Body of pancreas (tissue), 4 donors: ENCODE measurements around the gene HEYL. TPM values are rescaled to one million over a fixed set of nuclear protein-coding genes. Genes with fewer than 3 reads are reported as not detected.

Experiments
- ATAC-seq: fragments of 150-250 bp; one replicate; pipeline ENCODE4 v1.9.1; 2016
- DNase-seq, 4 donors: peaks; one replicate each; pipeline ENCODE4 v3.0.0-alpha.2; 2019
- H3K27ac ChIP-seq, 4 donors: fragments of 200-600 bp; sonication (generic); 1 replicate in 3 of 4; 2 replicates in 1 of 4; pipeline versions ENCODE4 v1.5.1 to v1.6.1; 2016 to 2019; ENCODE audit warnings: mild to moderate bottlenecking in 1 of 4, mixed read lengths in 1 of 4, moderate library complexity in 1 of 4
- H3K27me3 ChIP-seq, 2 donors: fragments of 200-600 bp; sonication (generic); one replicate each; pipeline ENCODE4 v1.6.0; 2016; ENCODE audit warnings: mild to moderate bottlenecking in 1 of 2
- H3K36me3 ChIP-seq, 2 donors: fragments of 200-600 bp; sonication (generic); replicated peaks in 1 of 2; 2 replicates each; pipeline ENCODE4 v1.5.1; 2016; ENCODE audit warnings: low read depth in 2 of 2; ENCODE audit not compliant: insufficient read depth in 1 of 2
- H3K4me1 ChIP-seq: fragments of 200-600 bp; sonication (generic); one replicate; pipeline ENCODE4 v1.6.0; 2016
- H3K4me3 ChIP-seq, 2 donors: fragments of 200-600 bp; sonication (generic); 1 replicate in 1 of 2; 2 replicates in 1 of 2; pipeline ENCODE4 v1.5.1; 2016 to 2019
- H3K9me3 ChIP-seq, 3 donors: fragments of 200-600 bp; sonication (generic); 1 replicate in 2 of 3; 2 replicates in 1 of 3; pipeline ENCODE4 v1.5.1; 2016
- POLR2A ChIP-seq, 3 donors: fragments of 450-650 bp; IDR thresholded peaks; one replicate each; pipeline ENCODE4 v1.6.1; 2016; ENCODE audit warnings: antibody characterized with exemption in 3 of 3, mild to moderate bottlenecking in 2 of 3
- WGBS, 2 donors: methylation state at CpG; one replicate each; pipeline ENCODE4 v1.1.5; 2017; 5-methylcytosine and 5-hydroxymethylcytosine counted together
- intact Hi-C: fragments of 100-400 bp; cut with DNase I; formaldehyde crosslinking; loops from one replicate; pipeline ENCODE4 v1.15.1; 2023
- total RNA-seq, 2 donors: library from RNA; depleted of rRNA; stranded (reverse); fragments of >200 nt; gene quantifications; one replicate each; pipeline ENCODE4 v1.1.0, GENCODE V29; 2016
- TF ChIP-seq, protein P1 (sequence below), 7 experiments: fragments of 450-650 bp in 4 of 7; fragments of 200-600 bp in 3 of 7; sonication (generic) in 3 of 7; IDR thresholded peaks; one replicate each; pipeline ENCODE4 v1.5.1; 2016 to 2019; ENCODE audit warnings: antibody characterized with exemption in 7 of 7

The HEYL gene
- total RNA-seq: 10 to 100 TPM; 33.6 to 33.7 TPM

DNA sequence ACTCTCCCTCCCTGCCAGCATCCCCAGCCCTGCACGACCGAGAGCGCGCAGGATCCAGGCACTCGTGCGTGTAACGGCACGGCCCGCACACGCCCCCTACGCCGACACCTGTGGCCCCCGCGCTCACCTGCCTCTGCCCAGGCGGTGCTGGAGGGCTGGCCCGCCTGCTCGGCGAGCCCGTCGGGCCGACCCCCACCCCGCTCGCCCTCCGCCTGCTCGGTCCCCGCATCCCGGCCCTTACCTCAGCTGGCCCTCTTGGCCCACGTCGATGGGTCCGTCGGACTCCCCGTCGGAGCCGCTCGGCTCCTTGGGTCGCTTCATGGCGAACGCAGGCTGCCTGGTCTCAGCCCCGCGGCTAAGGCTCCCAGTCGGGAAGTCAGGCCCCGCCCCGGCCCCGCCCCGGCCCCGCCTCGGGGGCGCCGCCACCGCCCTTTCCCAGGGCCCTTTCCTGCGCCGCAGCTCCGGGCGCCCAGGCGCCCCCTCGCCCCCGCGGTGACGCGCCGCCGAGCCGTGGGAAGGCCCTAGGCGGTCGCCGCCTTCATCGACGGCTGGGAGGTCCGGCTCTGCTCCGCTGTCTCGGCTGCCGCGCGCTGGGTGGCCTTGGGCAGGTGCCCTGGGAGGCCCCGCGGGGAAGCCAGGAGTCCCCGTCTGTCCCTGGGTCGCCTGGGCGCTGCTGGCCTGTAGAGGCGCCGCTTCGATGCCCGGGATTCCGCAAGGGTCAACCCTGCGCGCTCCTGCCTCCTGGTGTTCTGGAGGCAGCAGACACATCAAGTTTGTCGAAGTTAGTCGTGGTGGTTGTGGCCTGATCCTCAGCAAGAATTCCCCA is at the start of gene HEYL:
Gene HEYL, minus strand, starts transcription at position 339 of the 826 bp plus-strand sequence. Its CDS starts 18 bp downstream, at position 321.
- H3K27ac ChIP-seq: peak within 1 kb of the TSS; percentile 78 to 90 (median 87)
- ATAC-seq (peak; percentile 85), DNase-seq (peak; percentile 87 to 92 (median 92))

DNA sequence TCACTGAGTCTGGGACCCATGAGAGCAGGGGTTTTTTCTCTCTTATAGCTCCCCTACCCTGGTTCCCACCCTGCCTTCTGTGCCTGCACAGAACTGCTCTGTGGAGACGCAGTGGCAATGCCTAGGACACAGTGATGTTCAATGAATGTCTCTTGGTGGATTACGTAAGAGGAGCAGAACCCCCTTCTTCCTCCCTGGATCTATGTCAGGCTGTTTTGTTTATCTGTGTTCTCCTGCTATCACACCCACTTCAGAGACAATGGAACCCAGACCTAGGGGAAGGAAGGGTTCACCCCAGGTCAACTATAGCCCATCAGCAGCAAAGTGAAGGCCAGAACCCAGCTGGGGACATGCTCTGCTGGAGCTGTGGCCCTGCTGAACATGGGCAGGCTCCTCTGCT is 49.8 kb upstream of the HEYL start:
- peaks cover 0 to 4% of the 10 kb centered on the region in 2 donors for H3K27me3 ChIP-seq
- no peak overlapping the region for H3K4me3 ChIP-seq
- no peak for ATAC-seq
- TF ChIP-seq POLR2A (IDR thresholded peaks at IDR 0.05): no peak
- TF ChIP-seq, protein P1, sequence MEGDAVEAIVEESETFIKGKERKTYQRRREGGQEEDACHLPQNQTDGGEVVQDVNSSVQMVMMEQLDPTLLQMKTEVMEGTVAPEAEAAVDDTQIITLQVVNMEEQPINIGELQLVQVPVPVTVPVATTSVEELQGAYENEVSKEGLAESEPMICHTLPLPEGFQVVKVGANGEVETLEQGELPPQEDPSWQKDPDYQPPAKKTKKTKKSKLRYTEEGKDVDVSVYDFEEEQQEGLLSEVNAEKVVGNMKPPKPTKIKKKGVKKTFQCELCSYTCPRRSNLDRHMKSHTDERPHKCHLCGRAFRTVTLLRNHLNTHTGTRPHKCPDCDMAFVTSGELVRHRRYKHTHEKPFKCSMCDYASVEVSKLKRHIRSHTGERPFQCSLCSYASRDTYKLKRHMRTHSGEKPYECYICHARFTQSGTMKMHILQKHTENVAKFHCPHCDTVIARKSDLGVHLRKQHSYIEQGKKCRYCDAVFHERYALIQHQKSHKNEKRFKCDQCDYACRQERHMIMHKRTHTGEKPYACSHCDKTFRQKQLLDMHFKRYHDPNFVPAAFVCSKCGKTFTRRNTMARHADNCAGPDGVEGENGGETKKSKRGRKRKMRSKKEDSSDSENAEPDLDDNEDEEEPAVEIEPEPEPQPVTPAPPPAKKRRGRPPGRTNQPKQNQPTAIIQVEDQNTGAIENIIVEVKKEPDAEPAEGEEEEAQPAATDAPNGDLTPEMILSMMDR (IDR thresholded peaks at IDR 0.05): no peak
- peaks cover 29% of the 10 kb centered on the region for H3K4me1 ChIP-seq
- DNase-seq: no peak
- H3K27ac ChIP-seq: no peak overlapping the region
- 76 to 88% methylated on average over 2 of the region's 2 CpGs for WGBS, 2 donors
- intact Hi-C loops: no loop called here
- H3K36me3 ChIP-seq: no peaks in the 10 kb centered on the region
- no peaks in the 10 kb centered on the region for H3K9me3 ChIP-seq

More for the DNA sequence above, at the start of gene HEYL:
- no peaks in the 10 kb centered on the region for H3K36me3 ChIP-seq
- TF ChIP-seq POLR2A (IDR thresholded peaks at IDR 0.05): peak; percentile 67 to 78 (median 76)
- TF ChIP-seq, protein P1 (IDR thresholded peaks at IDR 0.05): peak; percentile 38 to 80 (median 77)
- peaks cover 58% of the 10 kb centered on the region for H3K4me1 ChIP-seq
- peak within 1 kb of the TSS; percentile 59 to 75 for H3K4me3 ChIP-seq
- no peaks in the 10 kb centered on the region for H3K9me3 ChIP-seq
- H3K27me3 ChIP-seq: no peaks in the 10 kb centered on the region
- intact Hi-C loops: no loop called here
- 3 to 25% methylated on average over 22 to 59 of the region's 88 CpGs for WGBS, 2 donors

DNA sequence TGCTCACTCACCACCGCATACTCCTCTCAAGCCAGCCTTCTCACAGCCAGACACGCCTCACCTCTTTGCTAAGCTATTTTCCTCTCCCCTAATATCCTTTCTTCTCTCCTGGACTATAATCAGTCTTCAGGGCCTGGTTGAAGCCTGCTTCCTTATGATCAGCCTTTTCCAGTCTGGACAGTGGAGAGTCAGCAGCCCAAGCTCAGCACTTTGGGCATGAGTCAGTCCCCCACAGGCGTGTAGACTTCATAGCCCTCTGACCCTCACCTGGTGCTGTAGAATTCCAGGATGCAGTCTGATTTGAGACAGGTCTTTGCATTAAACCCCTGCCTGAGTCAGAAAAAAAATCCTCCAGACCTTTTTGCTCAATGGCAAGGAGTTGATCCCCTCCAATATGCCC is 49.3 kb upstream of the HEYL start:
- Histone ChIP-seq H3K4me1 (peaks cover 29% of the 10 kb centered on the region), H3K36me3 (no peaks in the 10 kb centered on the region), H3K27ac (no peak overlapping the region), H3K27me3 (peaks cover 0 to 4% of the 10 kb centered on the region in 2 donors), H3K9me3 (no peaks in the 10 kb centered on the region), H3K4me3 (no peak overlapping the region)
- ATAC-seq (no peak), DNase-seq (no peak)
- intact Hi-C loops: no loop called here
- TF ChIP-seq POLR2A (IDR thresholded peaks at IDR 0.05): no peak
- TF ChIP-seq, protein P1 (IDR thresholded peaks at IDR 0.05): no peak
- 89% methylated on average over 3 of the region's 3 CpGs for WGBS, 2 donors

DNA sequence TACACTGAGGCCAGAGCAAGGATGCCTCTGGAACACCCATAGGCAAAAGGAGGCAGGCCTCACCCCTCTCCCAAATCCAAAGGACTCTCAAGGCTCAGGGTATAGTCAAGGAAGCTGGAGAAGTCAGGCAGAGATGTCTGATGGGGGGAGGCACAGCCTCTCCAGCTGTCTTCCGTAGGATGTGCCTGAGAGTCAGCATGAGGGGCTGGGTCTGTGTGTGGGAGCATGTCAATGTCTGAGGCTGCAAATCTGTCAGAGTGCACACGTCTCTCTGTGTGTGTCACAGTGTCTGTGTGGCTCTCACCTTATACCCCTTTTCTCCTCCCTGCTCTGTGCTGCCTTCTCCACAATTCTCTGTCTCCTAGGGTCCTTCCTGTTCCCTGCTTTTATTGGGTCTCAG is 47.8 kb upstream of the HEYL start:
- TF ChIP-seq POLR2A (IDR thresholded peaks at IDR 0.05): no peak
- TF ChIP-seq, protein P1 (IDR thresholded peaks at IDR 0.05): no peak
- no peaks in the 10 kb centered on the region for H3K9me3 ChIP-seq
- ATAC-seq (no peak), DNase-seq (no peak)
- no peak overlapping the region for H3K27ac ChIP-seq
- H3K27me3 ChIP-seq: peaks cover 0 to 4% of the 10 kb centered on the region in 2 donors
- intact Hi-C loops: no loop called here
- H3K36me3 ChIP-seq: no peaks in the 10 kb centered on the region
- H3K4me1 ChIP-seq: peaks cover 22% of the 10 kb centered on the region
- 61 to 70% methylated on average over 2 of the region's 2 CpGs for WGBS, 2 donors
- no peak overlapping the region for H3K4me3 ChIP-seq
